ENCODE results near the gene SEMA4D.

SEMA4D gene

GRCh38 chr9:89356782-89357181, 141.1 kb downstream of the SEMA4D start:
- no peak for DNase-seq (ENCODE audit: low read depth, low spot score)
- H3K4me3 ChIP-seq (ENCODE audit: low read depth, low read length) = no peak overlapping the region
- ChIA-PET POLR2A (no interaction called here), CTCF (no interaction called here)
- TF ChIP-seq CTCF (IDR thresholded peaks at IDR 0.05; ENCODE audit: insufficient read depth, low read length, missing control alignments) = no peak

- no peak overlapping the region for H3K4me3 ChIP-seq (ENCODE audit: low read depth, low read length)
- DNase-seq (ENCODE audit: low read depth, low spot score) = no peak
- CTCF ChIA-PET = no interaction called here
- no peak for TF ChIP-seq CTCF (IDR thresholded peaks at IDR 0.05; ENCODE audit: insufficient read depth, low read length, missing control alignments)
- POLR2A ChIA-PET = no interaction called here
These were observed 143.4 kb downstream of the SEMA4D start for GRCh38 chr9:89354471-89354870.

- no peak overlapping the region for H3K4me3 ChIP-seq (ENCODE audit: low read depth, low read length)
- DNase-seq (ENCODE audit: low read depth, low spot score) = no peak
- no peak for TF ChIP-seq CTCF (IDR thresholded peaks at IDR 0.05; ENCODE audit: insufficient read depth, low read length, missing control alignments)
- ChIA-PET POLR2A (no interaction called here), CTCF (no interaction called here)
These were observed 143.9 kb downstream of the SEMA4D start for GRCh38 chr9:89353989-89354388.

GRCh38 chr9:89352874-89353649, 144.9 kb downstream of the SEMA4D start:
- no peak for DNase-seq (ENCODE audit: low read depth, low spot score)
- H3K4me3 ChIP-seq (ENCODE audit: low read depth, low read length) = no peak overlapping the region
- CTCF ChIA-PET = no interaction called here
- POLR2A ChIA-PET = no interaction called here
- TF ChIP-seq CTCF (IDR thresholded peaks at IDR 0.05; ENCODE audit: insufficient read depth, low read length, missing control alignments) = no peak

- no peak for TF ChIP-seq CTCF (IDR thresholded peaks at IDR 0.05; ENCODE audit: insufficient read depth, low read length, missing control alignments)
- ChIA-PET POLR2A (no interaction called here), CTCF (no interaction called here)
- DNase-seq (ENCODE audit: low read depth, low spot score) = no peak
- no peak overlapping the region for H3K4me3 ChIP-seq (ENCODE audit: low read depth, low read length)
These were observed 145.5 kb downstream of the SEMA4D start for GRCh38 chr9:89352451-89352850.

- no peak overlapping the region for H3K4me3 ChIP-seq (ENCODE audit: low read depth, low read length)
- DNase-seq (ENCODE audit: low read depth, low spot score) = no peak
- no peak for TF ChIP-seq CTCF (IDR thresholded peaks at IDR 0.05; ENCODE audit: insufficient read depth, low read length, missing control alignments)
- ChIA-PET POLR2A (no interaction called here), CTCF (interaction anchor here (0.8 kb wide), 1 partner anchor 197 kb away, joined by 3 read pairs; no protein-coding TSS in a partner anchor)
These were observed 146.2 kb downstream of the SEMA4D start for GRCh38 chr9:89351584-89352300.
